ENCODE results near the gene POLR3B.

POLR3B gene

GRCh38 chr12:106332536-106332935, 25.0 kb upstream of the POLR3B start:
- no peak for TF ChIP-seq CTCF (IDR thresholded peaks at IDR 0.05)

GRCh38 chr12:106333010-106333409, 24.5 kb upstream of the POLR3B start:
- no peak for TF ChIP-seq CTCF (IDR thresholded peaks at IDR 0.05)

GRCh38 chr12:106333756-106334155, 23.8 kb upstream of the POLR3B start:
- no peak for TF ChIP-seq CTCF (IDR thresholded peaks at IDR 0.05)

- no peak for TF ChIP-seq CTCF (IDR thresholded peaks at IDR 0.05)
These were observed 16.3 kb upstream of the POLR3B start for GRCh38 chr12:106341086-106341877.

GRCh38 chr12:106342397-106343213, 14.9 kb upstream of the POLR3B start:
- no peak for TF ChIP-seq CTCF (IDR thresholded peaks at IDR 0.05)

- no peak for TF ChIP-seq CTCF (IDR thresholded peaks at IDR 0.05)
These were observed 14.4 kb upstream of the POLR3B start for GRCh38 chr12:106343214-106343528.

- TF ChIP-seq CTCF (IDR thresholded peaks at IDR 0.05) = no peak
These were observed 13.4 kb upstream of the POLR3B start for GRCh38 chr12:106344131-106344530.

Measured in LNCAP (cell line).